ENCODE data around the gene ANXA2R.

ANXA2R gene

DNA sequence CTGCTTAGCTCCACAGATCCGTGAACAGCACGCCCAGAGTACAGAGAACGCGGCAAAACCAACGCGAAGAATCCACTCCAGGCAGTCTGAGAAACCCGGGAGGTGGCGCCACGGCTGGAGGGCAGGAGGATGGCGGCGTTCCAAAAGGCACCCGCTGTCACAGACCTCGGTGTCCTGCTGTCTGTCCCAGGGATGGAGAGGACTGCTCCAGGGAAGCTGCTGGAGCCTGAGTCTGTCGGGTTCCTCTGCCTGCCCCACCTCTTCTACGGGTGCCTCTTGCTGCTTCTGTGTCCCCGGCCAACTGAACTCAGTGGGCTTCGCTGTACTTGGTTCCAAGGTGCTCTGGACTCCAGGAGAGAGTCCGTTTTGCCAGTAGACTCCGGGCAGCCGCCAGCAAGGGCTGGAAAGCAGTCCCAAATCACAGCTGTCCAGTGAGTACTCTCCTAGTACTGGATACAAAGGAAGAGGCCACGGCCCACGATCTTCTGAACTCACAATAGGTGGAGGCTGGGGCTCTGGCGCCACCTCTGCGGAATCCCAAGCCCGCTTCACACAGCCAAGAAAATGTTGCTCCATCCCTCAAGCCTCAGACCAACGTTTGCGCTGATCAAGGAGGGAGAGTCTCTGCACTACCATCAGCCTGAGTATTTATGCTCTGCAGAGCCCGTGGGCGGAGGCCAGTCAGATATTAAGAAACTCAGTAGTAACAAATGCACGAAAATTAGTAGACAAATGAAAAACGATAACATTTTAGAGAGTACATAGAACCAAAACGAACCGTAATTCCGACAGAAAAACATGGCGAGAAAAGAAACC, 440 bp downstream of the ANXA2R start:
- H3K27me3 ChIP-seq (ENCODE audit: control insufficient read depth, insufficient read depth, low read length): peaks cover 94% of the 10 kb centered on the region

DNA sequence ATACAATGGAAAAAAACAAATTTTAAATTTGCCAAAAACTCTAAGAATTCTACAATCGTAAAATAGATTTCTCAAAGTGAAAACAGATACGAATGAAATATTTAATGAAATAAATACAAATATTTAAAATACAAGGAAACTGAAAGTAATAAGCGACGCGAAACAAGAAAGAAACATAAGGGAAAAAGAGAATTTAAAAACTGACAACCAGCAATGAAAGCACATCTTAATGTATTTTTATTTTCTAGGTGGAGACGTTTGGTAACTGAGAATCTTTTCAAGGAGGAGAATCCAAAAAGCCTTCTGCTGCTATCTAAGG, 1.0 kb downstream of the ANXA2R start:
- Histone ChIP-seq H3K4me1 (ENCODE audit: control insufficient read depth, insufficient read depth, low read length) (peaks cover 34% of the 10 kb centered on the region), H3K36me3 (ENCODE audit: control insufficient read depth, insufficient read depth, low read length) (no peaks in the 10 kb centered on the region), H3K9ac (ENCODE audit: low read length) (peak overlapping the region; percentile 62), H3K4me3 (ENCODE audit: low read depth, low read length) (peak overlapping the region; percentile 59), H3K27me3 (ENCODE audit: control insufficient read depth, insufficient read depth, low read length) (peaks cover 94% of the 10 kb centered on the region), H3K9me3 (ENCODE audit: control insufficient read depth, insufficient read depth, low read depth, low read length) (no peaks in the 10 kb centered on the region), H3K27ac (ENCODE audit: low read depth, low read length) (no peak overlapping the region)

More for the DNA sequence above, 440 bp downstream of the ANXA2R start:
- Histone ChIP-seq H3K27ac (ENCODE audit: low read depth, low read length) (no peak overlapping the region), H3K4me3 (ENCODE audit: low read depth, low read length) (peak overlapping the region; percentile 59), H3K4me1 (ENCODE audit: control insufficient read depth, insufficient read depth, low read length) (peaks cover 32% of the 10 kb centered on the region), H3K9ac (ENCODE audit: low read length) (peak overlapping the region; percentile 62), H3K9me3 (ENCODE audit: control insufficient read depth, insufficient read depth, low read depth, low read length) (no peaks in the 10 kb centered on the region), H3K36me3 (ENCODE audit: control insufficient read depth, insufficient read depth, low read length) (no peaks in the 10 kb centered on the region)

DNA sequence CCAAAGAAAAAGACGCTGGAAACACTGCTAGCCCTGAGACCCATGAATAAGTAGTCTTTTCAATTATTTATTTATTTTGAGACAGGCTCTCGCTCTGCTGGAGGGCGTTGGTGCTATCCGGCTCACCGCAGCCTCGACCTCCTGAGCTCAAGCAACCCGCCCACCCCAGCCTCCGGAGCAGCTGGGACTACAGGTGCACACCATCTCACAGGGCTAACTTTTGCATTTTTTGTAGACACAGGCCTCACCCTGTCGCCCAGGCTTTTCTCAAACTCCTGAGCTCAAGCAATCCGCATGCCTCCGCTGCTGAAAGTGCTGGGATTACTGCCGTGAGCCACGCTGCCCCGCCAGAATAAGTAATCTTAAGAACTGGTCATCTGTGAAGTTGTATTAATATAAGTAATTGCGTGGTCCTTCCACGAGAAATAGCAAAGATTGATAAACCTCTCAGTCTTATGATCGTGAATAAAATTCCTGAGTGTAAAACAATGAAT, 1.6 kb downstream of the ANXA2R start:
- peaks cover 98% of the 10 kb centered on the region for H3K27me3 ChIP-seq (ENCODE audit: control insufficient read depth, insufficient read depth, low read length)
- no peak overlapping the region for H3K27ac ChIP-seq (ENCODE audit: low read depth, low read length)
- no peak overlapping the region for H3K9ac ChIP-seq (ENCODE audit: low read length)
- no peaks in the 10 kb centered on the region for H3K9me3 ChIP-seq (ENCODE audit: control insufficient read depth, insufficient read depth, low read depth, low read length)
- peaks cover 36% of the 10 kb centered on the region for H3K4me1 ChIP-seq (ENCODE audit: control insufficient read depth, insufficient read depth, low read length)
- H3K4me3 ChIP-seq (ENCODE audit: low read depth, low read length): peak overlapping the region; percentile 16; the same call in 1 of the 2 replicates
- H3K36me3 ChIP-seq (ENCODE audit: control insufficient read depth, insufficient read depth, low read length): no peaks in the 10 kb centered on the region

DNA sequence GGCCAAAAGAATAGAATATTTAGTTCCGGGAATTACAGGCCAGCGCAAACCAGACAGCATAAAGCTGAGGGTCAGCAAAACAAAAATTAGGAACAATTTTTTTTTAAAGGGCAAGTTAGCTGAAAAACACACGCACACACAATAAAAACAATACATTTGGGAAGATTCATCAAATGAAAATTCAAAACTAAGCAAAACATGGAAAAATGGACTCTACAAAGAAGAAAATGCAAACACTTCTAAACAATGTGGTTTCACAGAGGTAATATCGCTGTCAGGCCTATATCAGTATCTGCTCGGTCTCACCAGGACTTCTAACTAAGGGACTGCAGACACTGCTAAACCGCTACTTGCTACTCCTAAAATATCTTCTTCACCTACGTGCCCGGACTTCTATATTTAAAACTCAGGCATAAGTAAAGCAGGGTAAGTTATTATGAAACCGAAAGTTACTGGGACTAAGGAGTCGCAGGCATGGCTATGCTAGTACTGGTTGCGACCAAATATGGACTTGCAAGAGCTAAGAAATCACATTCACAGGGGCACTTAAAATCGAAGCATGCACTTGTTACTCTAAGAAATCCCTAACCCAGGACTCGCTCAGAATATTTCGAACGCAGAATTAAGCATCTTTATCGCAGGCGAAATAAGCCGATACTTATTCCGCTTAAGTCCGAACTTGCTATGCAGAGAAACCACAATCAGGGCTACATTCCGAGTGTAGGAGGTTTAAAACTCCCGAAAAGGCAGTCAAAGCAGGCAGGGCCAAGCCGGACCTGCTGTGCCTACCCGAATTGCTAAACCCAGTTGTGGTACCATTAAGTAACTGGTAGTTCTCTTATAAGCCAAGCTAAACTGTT, 2.3 kb downstream of the ANXA2R start:
- Histone ChIP-seq H3K27me3 (ENCODE audit: control insufficient read depth, insufficient read depth, low read length) (peaks cover 97% of the 10 kb centered on the region), H3K36me3 (ENCODE audit: control insufficient read depth, insufficient read depth, low read length) (no peaks in the 10 kb centered on the region), H3K9me3 (ENCODE audit: control insufficient read depth, insufficient read depth, low read depth, low read length) (no peaks in the 10 kb centered on the region), H3K4me3 (ENCODE audit: low read depth, low read length) (peak overlapping the region; percentile 16; the same call in 1 of the 2 replicates), H3K4me1 (ENCODE audit: control insufficient read depth, insufficient read depth, low read length) (peaks cover 33% of the 10 kb centered on the region), H3K9ac (ENCODE audit: low read length) (no peak overlapping the region), H3K27ac (ENCODE audit: low read depth, low read length) (no peak overlapping the region)

DNA sequence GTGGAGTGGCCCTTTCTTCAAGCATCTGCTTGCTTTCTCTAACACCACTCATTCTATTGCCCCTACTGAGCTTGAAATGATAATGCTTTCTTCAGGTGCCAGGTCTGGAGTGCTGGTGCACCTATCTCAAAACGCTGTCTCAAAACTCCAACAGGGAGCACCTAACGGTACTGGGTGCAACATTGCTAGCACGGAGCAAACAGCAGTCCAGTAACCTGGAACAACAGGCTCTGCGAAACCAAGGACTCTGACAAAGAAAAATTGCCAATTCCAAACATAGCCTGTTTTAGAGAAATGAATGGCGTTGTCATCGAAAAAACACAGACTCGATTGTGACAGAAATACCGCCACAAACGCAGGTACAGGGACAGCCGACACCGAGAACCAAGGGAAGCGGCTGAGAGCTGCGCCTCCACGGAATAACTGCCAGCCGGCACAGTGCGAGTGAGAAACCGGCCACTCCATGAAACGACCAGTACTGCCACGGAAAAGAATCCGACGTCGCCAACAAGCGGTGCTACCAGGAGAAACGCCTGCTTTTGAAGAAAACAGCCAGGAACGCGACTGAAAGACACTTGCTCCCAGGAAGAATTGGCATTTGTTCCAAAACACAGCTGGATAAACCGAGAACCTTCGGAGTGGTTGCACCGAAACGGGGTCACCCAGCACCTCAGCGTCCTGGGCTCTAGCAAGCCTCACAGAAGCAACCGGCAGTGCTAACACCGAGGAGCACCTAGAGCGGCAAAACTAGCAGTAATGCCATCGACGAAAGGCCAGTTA, 3.1 kb downstream of the ANXA2R start:
- Histone ChIP-seq H3K36me3 (ENCODE audit: control insufficient read depth, insufficient read depth, low read length) (no peaks in the 10 kb centered on the region), H3K27me3 (ENCODE audit: control insufficient read depth, insufficient read depth, low read length) (peaks cover 89% of the 10 kb centered on the region), H3K4me1 (ENCODE audit: control insufficient read depth, insufficient read depth, low read length) (peaks cover 27% of the 10 kb centered on the region), H3K4me3 (ENCODE audit: low read depth, low read length) (no peak overlapping the region), H3K9me3 (ENCODE audit: control insufficient read depth, insufficient read depth, low read depth, low read length) (no peaks in the 10 kb centered on the region), H3K27ac (ENCODE audit: low read depth, low read length) (no peak overlapping the region), H3K9ac (ENCODE audit: low read length) (no peak overlapping the region)

DNA sequence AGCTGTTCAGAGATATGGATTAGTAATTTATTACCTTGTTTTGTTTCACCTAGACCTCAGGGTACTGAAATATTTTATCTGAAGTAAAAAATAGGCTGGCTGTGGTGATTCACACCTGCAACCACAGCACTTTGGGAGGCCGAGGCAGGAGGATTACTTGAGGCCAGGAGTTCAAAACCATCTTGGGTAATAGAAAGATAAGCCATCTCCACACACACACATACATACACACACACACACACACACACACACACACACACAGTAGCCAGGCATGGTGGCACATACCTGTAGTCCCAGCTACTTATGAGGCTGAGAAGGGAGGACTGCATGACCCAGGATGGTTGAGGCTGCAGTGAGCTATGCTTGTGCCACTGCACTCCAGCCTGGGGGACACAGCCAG, 3.7 kb downstream of the ANXA2R start:
- H3K27ac ChIP-seq (ENCODE audit: low read depth, low read length): no peak overlapping the region
- peaks cover 27% of the 10 kb centered on the region for H3K4me1 ChIP-seq (ENCODE audit: control insufficient read depth, insufficient read depth, low read length)
- no peak overlapping the region for H3K9ac ChIP-seq (ENCODE audit: low read length)
- no peaks in the 10 kb centered on the region for H3K36me3 ChIP-seq (ENCODE audit: control insufficient read depth, insufficient read depth, low read length)
- peaks cover 83% of the 10 kb centered on the region for H3K27me3 ChIP-seq (ENCODE audit: control insufficient read depth, insufficient read depth, low read length)
- no peaks in the 10 kb centered on the region for H3K9me3 ChIP-seq (ENCODE audit: control insufficient read depth, insufficient read depth, low read depth, low read length)
- H3K4me3 ChIP-seq (ENCODE audit: low read depth, low read length): no peak overlapping the region

DNA sequence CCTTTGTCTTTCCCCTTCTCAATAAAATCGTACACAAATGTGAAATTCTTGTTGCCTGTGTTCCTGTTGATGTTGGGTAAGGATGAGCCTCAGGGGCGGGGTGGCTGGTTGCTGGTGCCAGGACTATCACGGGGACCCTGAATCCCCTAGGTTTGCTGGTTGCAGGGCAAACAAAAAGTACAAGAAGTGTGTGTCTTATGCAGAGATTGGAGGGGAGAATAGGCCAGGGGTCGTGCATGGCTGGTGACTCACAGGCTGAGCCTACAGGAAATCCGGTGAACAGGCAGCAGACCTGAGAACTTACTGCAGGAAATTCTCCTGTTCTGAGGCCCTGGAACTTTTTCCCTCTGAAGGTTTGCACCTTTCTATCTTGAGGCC, 5.5 kb downstream of the ANXA2R start:
- Histone ChIP-seq H3K4me1 (ENCODE audit: control insufficient read depth, insufficient read depth, low read length) (peaks cover 26% of the 10 kb centered on the region), H3K4me3 (ENCODE audit: low read depth, low read length) (no peak overlapping the region), H3K27me3 (ENCODE audit: control insufficient read depth, insufficient read depth, low read length) (peaks cover 64% of the 10 kb centered on the region), H3K9ac (ENCODE audit: low read length) (no peak overlapping the region), H3K9me3 (ENCODE audit: control insufficient read depth, insufficient read depth, low read depth, low read length) (no peaks in the 10 kb centered on the region), H3K27ac (ENCODE audit: low read depth, low read length) (no peak overlapping the region), H3K36me3 (ENCODE audit: control insufficient read depth, insufficient read depth, low read length) (no peaks in the 10 kb centered on the region)

DNA sequence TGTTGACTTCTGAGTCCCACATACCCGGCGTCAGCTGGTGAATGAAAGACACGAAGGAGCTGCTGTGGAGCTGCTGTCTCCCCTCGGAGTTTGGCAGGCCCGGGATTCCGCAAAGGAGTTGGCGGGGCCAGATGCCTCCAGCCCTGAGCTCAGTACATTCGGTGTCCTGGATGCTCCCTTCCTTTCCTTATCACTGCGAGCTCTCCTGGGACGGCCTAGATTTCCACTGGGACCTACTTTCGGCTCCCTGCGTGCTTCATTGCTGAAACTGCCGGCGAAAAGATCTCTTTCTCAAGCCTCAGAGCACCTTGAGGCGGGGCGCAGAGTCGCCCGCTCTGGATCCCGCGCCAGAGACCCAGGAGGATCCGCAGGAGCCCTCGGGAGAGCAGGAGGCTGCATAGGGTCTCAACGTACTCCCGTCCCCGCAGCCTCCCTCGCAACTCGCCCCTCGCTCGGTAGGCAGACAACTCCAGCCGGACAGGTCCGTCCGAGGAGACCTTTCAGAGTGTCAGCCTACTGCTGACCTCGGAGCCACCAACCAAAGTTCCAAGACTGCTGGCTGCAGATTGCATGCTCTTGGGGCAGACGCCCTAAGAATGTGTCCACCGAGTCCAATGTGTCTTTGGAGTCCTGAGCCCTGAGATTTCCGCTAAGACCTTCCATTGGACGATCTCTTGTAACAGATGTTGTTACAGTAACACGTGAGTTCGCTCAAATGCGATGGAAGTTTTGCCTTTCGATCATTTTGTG, 6.1 kb downstream of the ANXA2R start:
- Histone ChIP-seq H3K4me1 (ENCODE audit: control insufficient read depth, insufficient read depth, low read length) (peaks cover 24% of the 10 kb centered on the region), H3K36me3 (ENCODE audit: control insufficient read depth, insufficient read depth, low read length) (no peaks in the 10 kb centered on the region), H3K9me3 (ENCODE audit: control insufficient read depth, insufficient read depth, low read depth, low read length) (no peaks in the 10 kb centered on the region), H3K27ac (ENCODE audit: low read depth, low read length) (no peak overlapping the region), H3K9ac (ENCODE audit: low read length) (no peak overlapping the region), H3K4me3 (ENCODE audit: low read depth, low read length) (no peak overlapping the region), H3K27me3 (ENCODE audit: control insufficient read depth, insufficient read depth, low read length) (peaks cover 59% of the 10 kb centered on the region)

DNA sequence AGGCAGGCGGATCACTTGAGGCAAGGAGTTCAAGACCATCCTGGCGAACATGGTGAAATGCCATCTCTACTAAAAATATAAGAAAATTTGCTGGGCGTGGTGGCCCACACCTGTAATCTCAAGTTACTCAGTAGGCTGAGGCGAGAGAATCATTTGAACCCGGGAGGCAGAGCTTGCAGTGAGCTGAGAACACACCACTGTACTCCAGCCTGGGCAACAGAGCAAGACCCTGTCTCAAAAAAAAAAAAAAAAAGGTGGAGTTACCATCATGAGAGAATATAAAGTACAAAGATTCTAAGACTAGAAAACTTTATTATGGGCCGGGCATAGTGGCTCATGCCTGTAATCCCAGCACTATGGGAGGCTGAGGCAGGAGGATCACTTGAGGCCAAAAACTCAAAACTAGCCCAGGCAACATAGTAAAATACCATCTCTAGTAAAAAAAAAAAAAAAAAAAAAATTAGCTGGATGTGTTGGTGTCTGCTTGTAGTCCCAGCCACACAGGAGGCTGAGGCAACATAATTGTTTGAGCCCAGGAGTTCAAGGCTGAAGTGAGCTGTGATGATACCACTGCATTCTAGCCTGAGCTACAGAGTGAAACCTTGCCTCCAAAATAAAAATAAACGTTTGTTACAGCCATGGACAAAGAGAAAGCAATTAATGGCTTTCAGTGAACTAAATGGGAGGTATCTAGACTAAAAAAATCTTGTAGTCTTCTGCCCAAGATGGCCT, 12.9 kb downstream of the ANXA2R start:
- H3K4me1 ChIP-seq (ENCODE audit: control insufficient read depth, insufficient read depth, low read length): peaks cover 8% of the 10 kb centered on the region; the same call in 1 of the 2 replicates
- H3K36me3 ChIP-seq (ENCODE audit: control insufficient read depth, insufficient read depth, low read length): no peaks in the 10 kb centered on the region
- no peak overlapping the region for H3K27ac ChIP-seq (ENCODE audit: low read depth, low read length)
- H3K9me3 ChIP-seq (ENCODE audit: control insufficient read depth, insufficient read depth, low read depth, low read length): no peaks in the 10 kb centered on the region
- H3K4me3 ChIP-seq (ENCODE audit: low read depth, low read length): no peak overlapping the region
- peaks cover 32% of the 10 kb centered on the region; the same call in 1 of the 2 replicates for H3K27me3 ChIP-seq (ENCODE audit: control insufficient read depth, insufficient read depth, low read length)
- no peak overlapping the region for H3K9ac ChIP-seq (ENCODE audit: low read length)
